ENCODE results near the gene GTF2I.
A peak's percentile ranks its signal among the peaks of the same experiment; 100 is the strongest.
"Not testable (repeated sequence)": the region's sequence is repeated elsewhere in the genome, so short reads cannot be mapped to it uniquely, and the experiment has no call there.

The GTF2I gene

GRCh38 chr7:74781746-74782145 lies 124.2 kb downstream of the GTF2I start:
- DNase-seq, result not testable (repeated sequence)

GRCh38 chr7:74783595-74783994 lies 126.1 kb downstream of the GTF2I start:
- not testable (repeated sequence) for DNase-seq

GRCh38 chr7:74788369-74789150 lies 131.0 kb downstream of the GTF2I start:
- peak; percentile 85 to 97 (median 88) for DNase-seq

GRCh38 chr7:74789200-74789736 lies 131.8 kb downstream of the GTF2I start:
- not testable (repeated sequence) for DNase-seq

GRCh38 chr7:74797848-74798622 lies 140.5 kb downstream of the GTF2I start:
- not testable (repeated sequence) for DNase-seq

- not testable (repeated sequence) for DNase-seq
Observed at GRCh38 chr7:74798644-74799043, 141.1 kb downstream of the GTF2I start.

All from T-helper 1 cell (primary cell).